ENCODE measurements around the gene CSRNP3. TPM values are rescaled to one million over a fixed set of nuclear protein-coding genes. Genes with fewer than 3 reads are reported as not detected.

The CSRNP3 gene
- total and polyA plus RNA-seq, 2 experiments from 2014 or later = 3.0 to 14.0 TPM

GRCh38 chr2:165568361-165568760 lies 98.9 kb downstream of the CSRNP3 start:
- H3K4me1 ChIP-seq (ENCODE audit: insufficient read depth) = no peaks in the 10 kb centered on the region
- H3K9me3 ChIP-seq (ENCODE audit: low read depth) = no peaks in the 10 kb centered on the region
- H4K20me1 ChIP-seq (ENCODE audit: insufficient read depth, poor library complexity, severe bottlenecking) = no peaks in the 10 kb centered on the region
- DNase-seq (ENCODE audit: low spot score) = no peak
- no peak overlapping the region for H3K4me3 ChIP-seq
- no peaks in the 10 kb centered on the region for H3K36me3 ChIP-seq (replicated peaks; ENCODE audit: insufficient read depth, low read depth)
- no peak overlapping the region for H2AFZ ChIP-seq
- H3K4me2 ChIP-seq = no peak overlapping the region
- no peaks in the 10 kb centered on the region for H3K9me2 ChIP-seq (replicated peaks; ENCODE audit: insufficient read depth)
- H3K79me2 ChIP-seq = no peaks in the 10 kb centered on the region
- TF ChIP-seq EZH2phosphoT487 (IDR thresholded peaks at IDR 0.05; ENCODE audit: low read depth, severe bottlenecking, unreplicated experiment) (no peak), EZH2 (IDR thresholded peaks at IDR 0.05; ENCODE audit: borderline replicate concordance) (no peak), CTCF (IDR thresholded peaks at IDR 0.05; ENCODE audit: poor library complexity) (no peak)
- no peaks in the 10 kb centered on the region for H3K27me3 ChIP-seq
- no peak overlapping the region for H3K27ac ChIP-seq

GRCh38 chr2:165571477-165571876 lies 102.0 kb downstream of the CSRNP3 start:
- no peaks in the 10 kb centered on the region for H3K27me3 ChIP-seq
- 59% methylated on average over 1 of the region's 1 CpG for WGBS (ENCODE audit: low lambda C conversion rate, missing lambda C conversion rate)
- H3K4me1 ChIP-seq (ENCODE audit: insufficient read depth) = peaks cover 4% of the 10 kb centered on the region
- DNase-seq (ENCODE audit: low spot score) = no peak
- no peak overlapping the region for H2AFZ ChIP-seq
- peak overlapping the region; percentile 3 for H3K4me2 ChIP-seq
- H3K4me3 ChIP-seq = no peak overlapping the region
- H3K27ac ChIP-seq = no peak overlapping the region
- H4K20me1 ChIP-seq (ENCODE audit: insufficient read depth, poor library complexity, severe bottlenecking) = no peaks in the 10 kb centered on the region
- no peaks in the 10 kb centered on the region for H3K36me3 ChIP-seq (replicated peaks; ENCODE audit: insufficient read depth, low read depth)
- H3K9me2 ChIP-seq (replicated peaks; ENCODE audit: insufficient read depth) = no peaks in the 10 kb centered on the region
- TF ChIP-seq EZH2phosphoT487 (IDR thresholded peaks at IDR 0.05; ENCODE audit: low read depth, severe bottlenecking, unreplicated experiment) (no peak), CTCF (IDR thresholded peaks at IDR 0.05; ENCODE audit: poor library complexity) (no peak), EZH2 (IDR thresholded peaks at IDR 0.05; ENCODE audit: borderline replicate concordance) (no peak)
- no peaks in the 10 kb centered on the region for H3K79me2 ChIP-seq
- H3K9me3 ChIP-seq (ENCODE audit: low read depth) = no peaks in the 10 kb centered on the region

GRCh38 chr2:165572151-165572550 lies 102.7 kb downstream of the CSRNP3 start:
- no peaks in the 10 kb centered on the region for H3K27me3 ChIP-seq
- WGBS (ENCODE audit: low lambda C conversion rate, missing lambda C conversion rate) = 33% methylated on average over 3 of the region's 3 CpGs
- peaks cover 6% of the 10 kb centered on the region for H3K4me1 ChIP-seq (ENCODE audit: insufficient read depth)
- H3K27ac ChIP-seq = no peak overlapping the region
- peak; percentile 4 for DNase-seq (ENCODE audit: low spot score)
- H3K9me3 ChIP-seq (ENCODE audit: low read depth) = no peaks in the 10 kb centered on the region
- TF ChIP-seq CTCF (IDR thresholded peaks at IDR 0.05; ENCODE audit: poor library complexity) = no peak
- TF ChIP-seq EZH2phosphoT487 (IDR thresholded peaks at IDR 0.05; ENCODE audit: low read depth, severe bottlenecking, unreplicated experiment) = no peak
- H3K9me2 ChIP-seq (replicated peaks; ENCODE audit: insufficient read depth) = no peaks in the 10 kb centered on the region
- H3K79me2 ChIP-seq = no peaks in the 10 kb centered on the region
- no peaks in the 10 kb centered on the region for H3K36me3 ChIP-seq (replicated peaks; ENCODE audit: insufficient read depth, low read depth)
- no peaks in the 10 kb centered on the region for H4K20me1 ChIP-seq (ENCODE audit: insufficient read depth, poor library complexity, severe bottlenecking)
- no peak overlapping the region for H3K4me3 ChIP-seq
- H2AFZ ChIP-seq = no peak overlapping the region
- peak overlapping the region; percentile 3 for H3K4me2 ChIP-seq

Data from hepatocyte (in vitro differentiated cells).